VCaP (cell line): ENCODE data around the gene EDRF1.

Experiments
- H3K27ac ChIP-seq: fragments of 450-650 bp; 2 replicates; pipeline ENCODE4 v1.5.1; 2017
- CTCF ChIP-seq: fragments of 450-650 bp; conservative IDR thresholded peaks from 2 replicates; pipeline ENCODE4 v1.5.1; 2017; ENCODE audit warnings: mild to moderate bottlenecking, moderate library complexity

Gene EDRF1

DNA sequence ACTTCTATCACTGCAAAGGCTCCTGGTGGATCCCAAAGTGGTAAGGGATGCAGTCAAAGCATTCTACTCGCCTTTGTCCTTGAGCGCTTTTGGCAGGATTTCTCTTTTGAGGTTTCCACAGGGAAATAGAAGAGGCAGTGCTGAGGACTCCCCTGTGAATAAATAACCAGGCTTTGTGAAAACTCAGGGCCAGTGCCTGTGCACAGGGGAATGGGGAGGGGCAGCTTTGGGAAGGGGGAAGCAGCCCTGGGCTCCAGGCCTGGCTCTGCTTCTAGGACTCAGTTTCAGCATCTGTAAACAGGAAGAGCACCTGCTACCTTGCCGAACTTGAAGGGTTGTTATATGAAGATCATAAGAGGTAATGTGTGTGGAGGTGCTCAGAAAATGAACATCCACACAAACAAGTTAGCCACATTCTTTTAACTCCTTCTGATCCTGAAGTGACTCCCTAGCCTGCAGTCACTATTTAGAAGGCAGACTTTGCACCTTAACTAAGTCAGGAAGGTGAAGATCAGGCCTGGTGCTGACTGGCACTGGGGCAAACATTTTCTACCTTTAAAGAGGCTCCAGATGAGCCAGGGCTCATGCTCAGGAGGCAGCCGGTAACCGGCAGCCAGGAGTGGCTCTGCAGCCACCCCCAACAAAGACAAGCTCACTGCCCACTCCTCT is 78.6 kb downstream of the EDRF1 start:
- no peak for TF ChIP-seq CTCF
- H3K27ac ChIP-seq: no peak overlapping the region

DNA sequence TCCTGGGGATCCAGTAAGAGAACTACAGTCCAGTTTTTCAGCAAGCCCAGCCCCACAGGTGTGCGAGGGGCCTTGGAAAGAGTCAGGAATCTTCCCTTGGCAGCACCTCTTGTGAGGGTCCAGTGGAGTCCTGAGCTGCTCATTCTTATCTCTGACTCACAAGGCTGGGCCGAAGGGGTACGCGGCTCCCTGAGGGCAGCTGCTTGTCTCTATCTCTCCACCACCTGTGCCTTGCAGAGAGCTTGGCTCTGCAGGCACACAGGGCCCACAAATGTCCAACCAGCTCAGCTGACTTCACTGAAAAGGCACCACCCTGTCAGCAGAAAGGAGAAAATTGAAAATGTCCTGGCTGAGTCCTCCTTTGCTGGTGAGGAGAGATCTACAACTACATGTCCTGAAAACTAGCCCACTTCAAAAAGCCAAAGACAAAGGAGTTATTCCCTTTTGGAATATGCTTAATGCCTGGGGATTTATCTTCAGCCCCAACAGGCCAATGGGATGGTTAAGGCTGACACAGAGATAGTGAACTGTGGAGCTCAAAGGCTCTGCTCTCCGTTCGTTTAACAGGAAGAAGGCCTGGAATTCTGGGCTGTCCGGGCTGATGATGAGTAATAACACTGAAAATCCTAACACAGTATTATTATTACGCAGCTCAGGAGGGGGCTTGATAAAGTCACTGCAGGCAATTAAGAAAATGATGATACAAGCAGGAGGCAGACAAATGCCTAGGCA is 80.1 kb downstream of the EDRF1 start:
- no peak overlapping the region for H3K27ac ChIP-seq
- no peak for TF ChIP-seq CTCF

DNA sequence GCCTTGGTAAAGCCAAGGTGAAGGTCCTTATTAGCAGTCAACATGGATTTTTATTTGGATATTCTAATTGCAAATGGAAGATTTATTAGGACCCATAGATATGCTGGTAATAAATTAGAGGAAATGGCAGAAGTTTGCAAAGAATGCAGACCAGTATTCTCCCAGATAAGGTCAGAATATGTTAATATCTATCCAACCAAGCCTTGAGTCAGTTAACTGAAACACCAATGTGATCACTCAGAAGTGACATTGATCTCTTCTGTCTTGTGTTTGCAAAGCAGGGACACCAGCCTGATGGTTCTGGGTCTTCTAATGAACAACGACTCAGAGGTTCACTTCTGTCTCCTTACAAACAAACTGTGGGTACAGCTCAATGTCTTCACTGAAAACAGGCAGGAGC is 82.1 kb downstream of the EDRF1 start:
- no peak for TF ChIP-seq CTCF
- no peak overlapping the region for H3K27ac ChIP-seq

GRCh38 chr10:125802131-125802530 is 82.6 kb downstream of the EDRF1 start:
- no peak overlapping the region for H3K27ac ChIP-seq
- no peak for TF ChIP-seq CTCF

GRCh38 chr10:125802739-125803138 is 83.2 kb downstream of the EDRF1 start:
- H3K27ac ChIP-seq: no peak overlapping the region

DNA sequence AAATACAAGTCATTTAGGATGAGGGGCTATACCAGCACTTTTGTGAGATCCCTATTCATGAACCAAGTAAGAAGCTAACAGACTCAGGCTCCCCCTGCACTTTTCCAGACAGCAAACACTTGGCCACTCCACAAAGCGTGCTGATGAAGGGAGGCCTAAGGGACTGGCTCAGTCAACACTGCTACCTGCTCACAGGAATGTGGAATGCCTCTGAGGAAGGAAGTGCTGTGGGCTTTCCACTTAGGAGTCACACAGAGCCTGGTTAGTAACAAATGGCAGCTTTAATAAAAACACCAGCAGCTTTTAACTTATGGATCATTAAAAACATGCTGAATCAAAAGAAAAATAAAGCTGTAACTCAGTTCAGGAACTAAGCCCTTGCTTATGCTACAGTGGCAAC is 88.5 kb downstream of the EDRF1 start:
- H3K27ac ChIP-seq: peak overlapping the region; percentile 29; the same call in 1 of the 2 replicates
- TF ChIP-seq CTCF: no peak

More at GRCh38 chr10:125802739-125803138, 83.2 kb downstream of the EDRF1 start:
- TF ChIP-seq CTCF: no peak

DNA sequence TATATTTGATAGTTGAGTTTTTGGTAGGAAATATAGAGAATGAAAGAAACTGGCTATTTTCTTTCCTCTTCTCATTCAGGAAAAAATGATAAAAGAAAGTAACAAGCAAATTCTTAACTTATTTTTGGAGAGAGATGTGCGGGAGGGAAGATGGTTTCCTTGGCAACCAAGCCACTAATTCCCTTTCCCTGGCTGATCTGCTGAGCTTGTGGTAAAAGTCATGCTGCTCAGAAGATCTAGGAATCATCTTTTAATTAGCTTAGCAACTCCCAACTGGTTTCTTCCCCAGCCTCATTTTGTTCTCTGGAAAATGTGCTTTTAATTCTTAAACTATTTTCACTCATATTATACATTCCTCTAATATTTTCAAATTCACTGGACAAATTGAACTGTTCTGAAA is 91.7 kb downstream of the EDRF1 start:
- TF ChIP-seq CTCF: no peak
- H3K27ac ChIP-seq: no peak overlapping the region
